Measurements from ENCODE around the gene ZNF780B.

GRCh38 chr19:40026597-40026970 is 29.4 kb downstream of the ZNF780B start:
- TF ChIP-seq CTCF (IDR thresholded peaks at IDR 0.05; ENCODE audit: control extremely low read depth in 1 of 3, insufficient read depth in 1 of 3, low read depth in 1 of 3, low read length in 3 of 3) (no peak), POLR2A (IDR thresholded peaks at IDR 0.05; ENCODE audit: control extremely low read depth in 1 of 2, low read depth in 2 of 2, low read length in 2 of 2) (no peak), CEBPB (IDR thresholded peaks at IDR 0.05; ENCODE audit: low read depth, low read length) (no peak), RFX5 (IDR thresholded peaks at IDR 0.05; ENCODE audit: borderline replicate concordance, low read depth, low read length) (no peak), JUN (IDR thresholded peaks at IDR 0.05; ENCODE audit: low read depth, low read length) (no peak), NRF1 (IDR thresholded peaks at IDR 0.05; ENCODE audit: low read depth, low read length) (no peak), RXRA (IDR thresholded peaks at IDR 0.05; ENCODE audit: insufficient read depth, low read depth, low read length) (no peak), TCF12 (IDR thresholded peaks at IDR 0.05; ENCODE audit: low read depth, low read length) (no peak), CREB1 (IDR thresholded peaks at IDR 0.05) (no peak), POLR2AphosphoS5 (IDR thresholded peaks at IDR 0.05; ENCODE audit: low read depth, low read length) (no peak), TEAD4 (IDR thresholded peaks at IDR 0.05; ENCODE audit: low read depth, low read length) (no peak), EZH2 (IDR thresholded peaks at IDR 0.05; ENCODE audit: low read depth, low read length, severe bottlenecking) (no peak), GTF2F1 (IDR thresholded peaks at IDR 0.05; ENCODE audit: borderline replicate concordance, low read depth, low read length) (no peak)

All from H1 (cell line).